ENCODE data around the gene HSD11B1. TPM values are rescaled to one million over a fixed set of nuclear protein-coding genes. Genes with fewer than 3 reads are reported as not detected.

Gene HSD11B1
- total RNA-seq, 4 donors from 2014 or later = 26.2 to 88.5 (median 52.0) TPM

DNA sequence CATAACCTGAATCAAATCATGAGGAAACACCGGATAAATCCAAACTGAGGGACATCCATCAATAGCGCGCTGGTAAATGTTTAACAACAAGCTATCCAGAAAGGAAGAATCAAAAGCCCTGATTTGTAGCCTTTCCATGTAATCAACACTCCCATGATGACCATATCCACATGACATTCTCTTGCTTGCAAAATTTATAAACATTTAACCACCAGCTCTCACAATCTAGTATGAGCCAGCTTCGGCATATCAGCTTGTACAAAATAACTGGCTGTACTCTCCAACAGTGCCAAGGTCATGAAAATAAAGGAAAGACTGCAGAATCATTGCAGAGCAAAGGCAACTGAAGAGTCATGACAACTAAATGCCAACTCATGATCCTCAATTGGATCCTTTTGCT lies 15.7 kb downstream of the HSD11B1 start:
- Histone ChIP-seq H3K36me3 (no peaks in the 10 kb centered on the region), H3K4me3 (no peak overlapping the region), H3K9me3 (no peaks in the 10 kb centered on the region), H3K27me3 (no peaks in the 10 kb centered on the region), H3K4me1 (peaks cover 35% of the 10 kb centered on the region), H3K27ac (no peak overlapping the region)
- TF ChIP-seq EP300 (IDR thresholded peaks at IDR 0.05) (no peak), POLR2A (IDR thresholded peaks at IDR 0.05) (no peak), POLR2AphosphoS5 (IDR thresholded peaks at IDR 0.05) (no peak)
- TF ChIP-seq, protein P1, sequence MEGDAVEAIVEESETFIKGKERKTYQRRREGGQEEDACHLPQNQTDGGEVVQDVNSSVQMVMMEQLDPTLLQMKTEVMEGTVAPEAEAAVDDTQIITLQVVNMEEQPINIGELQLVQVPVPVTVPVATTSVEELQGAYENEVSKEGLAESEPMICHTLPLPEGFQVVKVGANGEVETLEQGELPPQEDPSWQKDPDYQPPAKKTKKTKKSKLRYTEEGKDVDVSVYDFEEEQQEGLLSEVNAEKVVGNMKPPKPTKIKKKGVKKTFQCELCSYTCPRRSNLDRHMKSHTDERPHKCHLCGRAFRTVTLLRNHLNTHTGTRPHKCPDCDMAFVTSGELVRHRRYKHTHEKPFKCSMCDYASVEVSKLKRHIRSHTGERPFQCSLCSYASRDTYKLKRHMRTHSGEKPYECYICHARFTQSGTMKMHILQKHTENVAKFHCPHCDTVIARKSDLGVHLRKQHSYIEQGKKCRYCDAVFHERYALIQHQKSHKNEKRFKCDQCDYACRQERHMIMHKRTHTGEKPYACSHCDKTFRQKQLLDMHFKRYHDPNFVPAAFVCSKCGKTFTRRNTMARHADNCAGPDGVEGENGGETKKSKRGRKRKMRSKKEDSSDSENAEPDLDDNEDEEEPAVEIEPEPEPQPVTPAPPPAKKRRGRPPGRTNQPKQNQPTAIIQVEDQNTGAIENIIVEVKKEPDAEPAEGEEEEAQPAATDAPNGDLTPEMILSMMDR (IDR thresholded peaks at IDR 0.05) = no peak
- DNase-seq (ENCODE audit: low spot score in 2 of 2) = no peak
- WGBS = 88% methylated on average over 4 of the region's 4 CpGs

DNA sequence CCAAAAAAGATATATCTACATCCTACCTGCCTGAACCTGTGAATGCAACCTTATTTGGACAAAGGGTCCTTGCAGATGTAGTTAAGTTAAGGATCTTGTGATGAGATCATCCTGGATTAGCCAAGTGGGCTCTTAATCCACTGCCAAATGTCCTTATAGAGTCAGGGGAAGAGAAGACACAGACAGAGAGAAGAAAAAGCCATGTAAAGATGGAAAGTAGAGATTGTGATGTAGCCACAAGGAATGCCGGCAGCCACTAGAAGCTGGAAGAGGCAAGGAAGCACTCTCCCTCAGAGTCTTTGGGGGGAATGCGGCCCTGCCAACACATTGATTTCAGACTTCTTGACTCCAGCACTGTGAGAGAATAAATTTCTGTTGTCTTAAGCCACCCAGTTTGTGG lies 16.2 kb downstream of the HSD11B1 start:
- WGBS = 83% methylated on average over 2 of the region's 2 CpGs
- Histone ChIP-seq H3K9me3 (no peaks in the 10 kb centered on the region), H3K4me1 (peaks cover 32% of the 10 kb centered on the region), H3K36me3 (no peaks in the 10 kb centered on the region), H3K4me3 (no peak overlapping the region), H3K27me3 (no peaks in the 10 kb centered on the region), H3K27ac (no peak overlapping the region)
- TF ChIP-seq EP300 (IDR thresholded peaks at IDR 0.05) = no peak
- TF ChIP-seq POLR2AphosphoS5 (IDR thresholded peaks at IDR 0.05) = no peak
- TF ChIP-seq, protein P1 (IDR thresholded peaks at IDR 0.05) = no peak
- no peak for TF ChIP-seq POLR2A (IDR thresholded peaks at IDR 0.05)
- DNase-seq (ENCODE audit: low spot score in 2 of 2) = no peak

DNA sequence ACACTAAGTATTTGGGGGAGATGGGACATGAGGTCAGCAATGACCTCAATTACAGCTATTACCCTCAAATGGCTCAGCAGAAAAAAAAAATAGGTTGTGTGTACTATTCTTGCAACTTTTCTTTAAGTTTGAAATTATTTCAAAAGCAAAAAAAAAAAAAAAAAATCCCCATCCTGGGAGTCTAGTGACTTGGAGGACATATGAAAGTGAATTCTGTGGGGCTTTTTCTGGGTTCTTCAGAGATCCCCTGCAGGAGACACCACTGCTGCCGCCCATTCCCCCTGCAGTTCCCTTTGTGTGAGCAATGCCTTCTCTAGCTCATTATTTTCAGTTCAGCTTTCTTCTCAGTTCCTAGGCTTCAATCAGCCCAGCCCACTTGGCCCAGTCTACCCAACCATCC lies 16.7 kb downstream of the HSD11B1 start:
- Histone ChIP-seq H3K4me3 (no peak overlapping the region), H3K4me1 (peaks cover 32% of the 10 kb centered on the region), H3K9me3 (no peaks in the 10 kb centered on the region), H3K27ac (no peak overlapping the region), H3K27me3 (no peaks in the 10 kb centered on the region), H3K36me3 (no peaks in the 10 kb centered on the region)
- WGBS = 83% methylated on average over 1 of the region's 1 CpG
- TF ChIP-seq POLR2AphosphoS5 (IDR thresholded peaks at IDR 0.05) = no peak
- DNase-seq (ENCODE audit: low spot score in 2 of 2) = no peak

DNA sequence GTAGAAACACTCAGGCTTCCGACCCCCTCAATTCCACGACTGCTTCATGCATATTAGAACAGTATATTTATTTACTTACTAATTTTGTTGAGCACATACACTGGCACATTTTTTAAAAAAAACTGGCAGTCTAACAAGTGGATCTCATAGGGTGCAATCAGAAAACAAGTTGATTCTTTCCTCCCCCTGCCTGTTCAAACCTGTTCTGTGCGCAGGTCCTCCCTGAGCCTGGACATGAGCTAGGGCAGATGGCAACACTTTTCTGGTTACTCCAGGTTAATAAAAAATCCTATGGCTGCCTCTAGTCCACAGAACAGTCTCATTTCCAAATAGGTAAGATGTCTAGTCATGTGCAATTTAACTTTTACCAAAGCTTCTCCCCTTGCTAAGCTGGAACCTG lies 18.6 kb downstream of the HSD11B1 start:
- H3K27ac ChIP-seq = no peak overlapping the region
- 61% methylated on average over 3 of the region's 3 CpGs for WGBS

DNA sequence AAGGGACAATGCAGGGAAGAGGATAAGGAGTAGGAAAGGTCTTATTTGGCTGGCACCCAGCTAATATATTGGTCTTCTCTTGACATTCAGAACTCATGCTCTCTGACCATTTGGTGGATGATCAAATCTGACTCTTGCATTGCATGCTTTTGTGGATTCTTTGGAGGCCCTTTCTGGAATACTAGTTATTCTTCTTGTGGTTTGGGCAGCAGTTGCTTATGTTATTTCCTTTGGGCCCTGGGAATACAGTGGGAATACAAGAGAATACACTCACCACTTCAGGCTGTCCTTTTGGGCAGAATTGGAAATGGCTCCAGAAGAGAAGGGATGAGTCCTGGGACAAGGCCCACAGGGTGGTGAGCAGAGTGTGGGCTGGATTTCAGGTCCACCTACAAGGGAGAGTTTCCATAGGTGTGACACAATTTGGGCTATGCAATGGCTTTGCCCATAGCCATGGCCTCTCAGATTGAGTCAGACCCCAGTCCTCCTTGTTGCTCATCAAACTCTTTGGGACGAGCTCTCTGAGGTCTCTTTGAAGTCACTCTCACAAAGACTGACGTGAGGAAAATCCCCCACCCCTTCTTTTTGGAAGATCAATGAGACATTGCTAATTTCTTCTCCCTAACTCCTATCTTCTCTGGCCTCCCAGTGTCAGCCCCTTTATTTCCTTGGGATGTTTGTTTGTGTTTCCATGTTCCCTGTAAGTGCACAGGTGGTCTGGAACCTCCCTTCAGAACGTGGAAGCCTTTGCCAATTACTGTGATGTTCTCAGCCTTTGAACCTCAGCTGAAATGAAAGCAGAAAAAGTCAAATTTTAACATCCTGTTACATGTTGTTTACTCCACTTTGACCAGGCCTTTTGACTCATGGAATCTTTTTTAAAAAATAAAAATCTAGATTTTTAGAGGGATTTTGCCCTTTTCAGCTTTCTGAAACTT lies 19.4 kb downstream of the HSD11B1 start:
- Histone ChIP-seq H3K4me1 (peaks cover 32% of the 10 kb centered on the region), H3K27ac (no peak overlapping the region), H3K4me3 (no peak overlapping the region), H3K36me3 (no peaks in the 10 kb centered on the region), H3K9me3 (no peaks in the 10 kb centered on the region), H3K27me3 (no peaks in the 10 kb centered on the region)
- 78% methylated on average over 3 of the region's 3 CpGs for WGBS
- TF ChIP-seq, protein P1 (IDR thresholded peaks at IDR 0.05) = no peak
- TF ChIP-seq POLR2AphosphoS5 (IDR thresholded peaks at IDR 0.05) (no peak), POLR2A (IDR thresholded peaks at IDR 0.05) (no peak), EP300 (IDR thresholded peaks at IDR 0.05) (no peak)
- no peak for DNase-seq (ENCODE audit: low spot score in 2 of 2)

More for the DNA sequence above, 18.6 kb downstream of the HSD11B1 start:
- no peak overlapping the region for H3K4me3 ChIP-seq
- H3K9me3 ChIP-seq = no peaks in the 10 kb centered on the region
- no peaks in the 10 kb centered on the region for H3K36me3 ChIP-seq
- TF ChIP-seq EP300 (IDR thresholded peaks at IDR 0.05) = no peak
- TF ChIP-seq, protein P1 (IDR thresholded peaks at IDR 0.05) = no peak
- TF ChIP-seq POLR2AphosphoS5 (IDR thresholded peaks at IDR 0.05) = no peak
- TF ChIP-seq POLR2A (IDR thresholded peaks at IDR 0.05) = no peak
- no peak for DNase-seq (ENCODE audit: low spot score in 2 of 2)
- no peaks in the 10 kb centered on the region for H3K27me3 ChIP-seq
- peaks cover 32% of the 10 kb centered on the region for H3K4me1 ChIP-seq
